ENCODE measurements around the gene GBGT1.
A peak's percentile ranks its signal among the peaks of the same experiment; 100 is the strongest.

The GBGT1 gene

DNA sequence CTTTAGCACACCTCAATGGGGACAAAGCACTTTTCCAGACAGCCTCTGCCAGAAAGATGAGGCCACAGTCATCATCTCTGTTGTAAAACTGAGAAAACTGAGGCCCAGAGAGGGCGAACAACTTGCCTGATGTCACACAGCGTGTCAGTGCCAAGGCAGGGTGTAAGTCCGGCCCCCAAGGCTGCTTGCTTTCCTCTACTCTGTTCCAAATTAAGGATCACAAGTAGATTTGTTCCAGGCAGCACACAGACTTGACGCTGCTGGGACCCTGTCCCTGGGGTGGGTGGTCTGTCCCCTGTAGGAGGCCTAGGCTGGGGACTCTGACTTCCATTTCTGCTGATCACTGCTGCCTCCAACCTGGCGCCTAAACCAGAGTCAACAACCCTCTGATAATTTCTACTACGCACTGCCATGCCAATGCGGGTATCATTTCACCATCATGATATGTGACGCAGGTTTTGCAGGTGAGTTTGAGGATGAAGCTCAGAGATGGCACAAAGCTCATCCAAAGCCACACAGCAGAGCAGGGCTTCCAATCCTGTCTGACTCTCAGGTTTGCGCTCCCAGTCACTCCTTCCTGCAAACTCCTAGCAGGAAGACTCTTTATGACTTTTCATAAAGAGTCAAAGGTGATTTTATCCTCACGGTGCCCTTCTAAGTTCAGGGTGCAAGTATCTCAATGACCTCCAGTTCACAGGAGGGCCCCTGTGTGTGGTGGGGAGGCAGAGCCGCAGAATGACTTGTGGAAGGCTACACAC, 29.1 kb downstream of the GBGT1 start:
- H3K27ac Mint-ChIP-seq = peak overlapping the region; percentile 99
- H3K9me3 Mint-ChIP-seq = no peaks in the 10 kb centered on the region
- peaks cover 13% of the 10 kb centered on the region for H3K36me3 Mint-ChIP-seq (ENCODE audit: low read depth)

DNA sequence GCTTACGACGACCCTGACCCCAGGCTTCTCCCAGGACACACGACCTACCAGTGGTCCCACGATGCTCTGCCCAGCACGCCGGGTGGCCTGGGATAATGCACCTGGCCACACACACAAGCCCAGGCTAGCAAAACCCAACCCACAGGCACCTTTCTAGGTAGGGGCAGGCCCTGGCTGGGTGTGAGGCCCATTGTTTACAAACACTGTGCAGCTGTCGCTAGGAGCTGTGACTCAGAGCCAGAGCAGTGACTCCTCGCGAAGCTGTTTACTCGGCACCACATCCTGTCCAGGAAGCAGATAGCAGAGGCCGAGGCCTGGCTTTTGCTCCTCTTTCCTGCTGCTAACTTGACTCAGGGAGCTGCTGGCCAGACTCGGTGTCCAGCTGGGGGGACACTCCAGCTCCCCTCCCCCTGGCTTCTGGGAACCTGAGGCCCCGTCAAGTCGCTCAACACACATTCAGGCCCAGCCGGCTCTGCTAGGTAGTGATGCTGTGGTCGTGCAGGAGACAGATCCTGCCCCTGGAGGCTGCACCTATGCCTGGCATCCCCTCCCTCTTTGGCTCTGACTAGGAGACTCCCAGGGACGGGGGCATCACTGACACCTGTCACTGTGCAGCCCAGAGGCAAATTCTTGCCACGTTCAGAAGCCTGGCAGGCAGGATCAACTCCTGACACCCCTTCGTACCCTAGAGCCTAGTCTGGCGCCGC, 29.9 kb downstream of the GBGT1 start:
- no peaks in the 10 kb centered on the region for H3K27me3 Mint-ChIP-seq (ENCODE audit: low read depth)
- H3K36me3 Mint-ChIP-seq (ENCODE audit: low read depth) = peaks cover 13% of the 10 kb centered on the region
- no peaks in the 10 kb centered on the region for H3K9me3 Mint-ChIP-seq
- peaks cover 67% of the 10 kb centered on the region for H3K4me1 Mint-ChIP-seq (ENCODE audit: low read depth)
- peak overlapping the region; percentile 61 for H3K4me3 Mint-ChIP-seq
- peak overlapping the region; percentile 99 for H3K27ac Mint-ChIP-seq

More for the DNA sequence above, 29.1 kb downstream of the GBGT1 start:
- no peaks in the 10 kb centered on the region for H3K27me3 Mint-ChIP-seq (ENCODE audit: low read depth)
- H3K4me1 Mint-ChIP-seq (ENCODE audit: low read depth) = peaks cover 68% of the 10 kb centered on the region
- peak overlapping the region; percentile 58 for H3K4me3 Mint-ChIP-seq

DNA sequence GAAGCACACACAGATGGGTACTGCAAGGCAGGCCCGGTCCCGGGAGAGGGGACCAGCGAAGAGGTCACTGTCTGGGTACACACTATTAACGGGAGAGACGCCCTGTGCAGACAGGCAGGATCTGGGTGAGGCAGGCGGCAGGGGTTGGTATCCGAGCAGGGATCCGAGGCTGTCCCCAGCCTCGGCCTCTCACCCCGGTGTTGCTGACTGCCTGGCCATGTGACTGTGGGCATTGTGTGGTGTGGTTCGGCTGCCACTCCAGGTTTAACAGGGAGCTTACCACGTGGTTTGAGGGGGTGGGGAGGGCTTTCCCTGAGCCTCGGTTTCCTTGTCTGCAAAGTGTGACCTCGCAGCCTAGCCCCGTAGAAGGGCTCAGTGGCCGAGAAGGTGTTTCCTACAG, 31.5 kb downstream of the GBGT1 start:
- H3K9me3 Mint-ChIP-seq = no peaks in the 10 kb centered on the region
- H3K27me3 Mint-ChIP-seq (ENCODE audit: low read depth) = no peaks in the 10 kb centered on the region
- peaks cover 62% of the 10 kb centered on the region for H3K4me1 Mint-ChIP-seq (ENCODE audit: low read depth)
- peak overlapping the region; percentile 99 for H3K27ac Mint-ChIP-seq
- peak overlapping the region; percentile 89 for H3K4me3 Mint-ChIP-seq
- H3K36me3 Mint-ChIP-seq (ENCODE audit: low read depth) = peaks cover 17% of the 10 kb centered on the region

DNA sequence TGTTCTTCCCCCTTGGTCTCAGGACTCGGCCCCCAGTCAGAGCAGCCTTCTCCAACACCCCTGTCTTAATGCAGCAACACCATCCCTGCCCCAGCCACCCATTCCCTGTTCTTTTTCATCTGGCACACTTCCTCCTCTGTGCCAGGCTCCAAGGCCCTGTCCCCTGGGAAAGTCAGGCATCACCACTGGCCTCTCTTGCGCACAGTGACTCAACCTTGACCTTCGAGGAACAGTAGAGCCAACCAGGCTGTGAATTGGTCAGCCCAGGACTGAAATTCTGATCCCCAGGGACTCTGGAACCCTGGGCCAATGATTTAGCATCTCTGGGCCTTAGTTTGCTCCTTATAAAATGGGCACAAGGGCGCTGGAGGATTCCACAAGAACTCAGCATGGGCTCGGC, 32.2 kb downstream of the GBGT1 start:
- Mint-ChIP-seq H3K4me3 (peak overlapping the region; percentile 89), H3K36me3 (ENCODE audit: low read depth) (peaks cover 21% of the 10 kb centered on the region), H3K27ac (peak overlapping the region; percentile 99), H3K4me1 (ENCODE audit: low read depth) (peaks cover 58% of the 10 kb centered on the region), H3K27me3 (ENCODE audit: low read depth) (no peaks in the 10 kb centered on the region), H3K9me3 (no peaks in the 10 kb centered on the region)

DNA sequence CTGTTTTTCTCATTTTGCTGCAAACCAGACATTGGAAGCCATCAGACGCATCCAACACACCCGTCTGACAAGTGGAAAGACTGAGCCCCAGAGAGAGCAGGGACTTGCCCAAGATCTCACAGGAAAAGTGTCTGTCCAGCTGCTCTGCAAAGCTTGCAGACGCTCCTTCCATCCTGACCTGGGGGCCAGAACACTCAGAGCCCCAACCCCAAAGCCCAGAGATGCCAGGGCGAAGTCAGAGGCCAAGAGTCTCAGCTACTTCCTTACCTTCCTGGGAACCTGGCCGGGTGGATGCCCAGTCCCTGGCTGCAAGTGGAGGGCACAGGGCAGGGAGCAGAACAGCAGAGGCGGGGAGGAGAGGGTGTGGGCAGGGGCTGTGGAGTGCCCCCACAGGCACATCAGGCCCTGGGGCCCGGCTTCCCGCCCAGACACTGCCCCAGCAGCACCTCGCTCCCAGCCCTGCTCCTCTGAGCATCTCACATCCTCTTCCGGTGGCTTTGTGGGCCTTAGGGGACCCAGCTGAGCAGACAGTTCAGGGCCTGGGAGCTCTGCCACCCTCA, 32.9 kb downstream of the GBGT1 start:
- Mint-ChIP-seq H3K9me3 (no peaks in the 10 kb centered on the region), H3K36me3 (ENCODE audit: low read depth) (peaks cover 19% of the 10 kb centered on the region), H3K27ac (peak overlapping the region; percentile 96), H3K4me3 (peak overlapping the region; percentile 89), H3K4me1 (ENCODE audit: low read depth) (peaks cover 58% of the 10 kb centered on the region), H3K27me3 (ENCODE audit: low read depth) (no peaks in the 10 kb centered on the region)

DNA sequence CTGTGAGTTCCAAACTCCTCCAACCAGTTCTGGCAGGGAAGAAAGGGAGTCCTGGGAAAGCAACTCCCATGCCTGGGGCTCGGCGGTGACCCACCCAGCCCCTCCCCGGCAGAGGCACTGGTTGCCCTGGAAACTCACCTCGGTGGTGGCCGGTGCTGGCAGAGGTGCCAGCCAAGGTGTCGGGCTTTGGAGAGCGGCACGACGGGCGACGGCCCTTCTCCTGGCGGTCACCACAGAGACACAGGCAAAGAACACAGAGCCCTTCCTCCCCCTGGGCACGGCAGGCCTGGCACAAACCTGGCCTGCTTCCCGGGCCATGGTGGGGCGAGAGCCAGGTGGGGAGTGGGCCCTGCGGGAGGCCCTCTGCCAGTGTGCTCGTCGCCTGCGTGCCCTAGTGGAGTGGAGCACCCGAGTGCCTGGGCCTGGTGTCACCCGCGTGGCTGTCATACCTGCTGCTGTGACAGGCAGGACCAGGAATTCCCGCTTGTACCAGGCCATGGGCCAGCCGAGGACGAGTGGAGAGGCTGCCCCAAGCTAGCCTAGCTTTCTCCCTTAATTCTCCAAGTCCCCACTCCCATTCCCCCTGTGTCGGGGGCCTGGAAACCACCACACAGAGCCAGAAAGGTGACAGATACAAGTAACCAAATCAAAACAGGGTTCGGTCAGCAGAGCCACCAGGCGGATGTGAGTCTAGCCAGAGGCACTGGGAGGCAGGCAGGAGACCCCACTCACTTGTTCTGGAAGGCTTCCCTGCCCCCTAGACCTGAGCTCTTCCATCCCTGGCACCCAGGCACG, 34.5 kb downstream of the GBGT1 start:
- Mint-ChIP-seq H3K4me1 (ENCODE audit: low read depth) (peaks cover 51% of the 10 kb centered on the region), H3K27ac (peak overlapping the region; percentile 68), H3K36me3 (ENCODE audit: low read depth) (peaks cover 18% of the 10 kb centered on the region), H3K4me3 (peak overlapping the region; percentile 89), H3K27me3 (ENCODE audit: low read depth) (no peaks in the 10 kb centered on the region), H3K9me3 (no peaks in the 10 kb centered on the region)

DNA sequence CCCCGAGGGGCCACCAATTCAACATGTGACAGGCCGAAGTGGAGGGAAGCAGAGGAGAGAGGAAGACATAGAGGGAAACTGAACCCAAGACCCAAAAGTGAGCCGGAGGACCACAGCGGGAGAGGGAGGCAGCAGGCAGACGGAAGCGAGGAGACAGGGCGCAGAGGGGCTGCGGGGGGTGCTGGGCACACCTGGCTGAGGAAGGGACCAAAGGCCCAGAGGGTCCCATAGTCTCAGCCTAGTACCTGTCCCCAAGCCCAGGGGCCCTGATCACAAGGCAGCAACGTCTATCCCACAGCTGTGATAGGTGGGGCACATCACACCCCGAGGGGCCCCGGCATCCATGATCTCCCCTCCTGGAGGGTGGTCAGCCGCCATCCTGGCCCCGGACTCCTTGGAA, 35.6 kb downstream of the GBGT1 start:
- Mint-ChIP-seq H3K27ac (peak overlapping the region; percentile 42), H3K36me3 (ENCODE audit: low read depth) (peaks cover 22% of the 10 kb centered on the region), H3K4me3 (peak overlapping the region; percentile 59), H3K9me3 (no peaks in the 10 kb centered on the region), H3K27me3 (ENCODE audit: low read depth) (no peaks in the 10 kb centered on the region), H3K4me1 (ENCODE audit: low read depth) (peaks cover 54% of the 10 kb centered on the region)

DNA sequence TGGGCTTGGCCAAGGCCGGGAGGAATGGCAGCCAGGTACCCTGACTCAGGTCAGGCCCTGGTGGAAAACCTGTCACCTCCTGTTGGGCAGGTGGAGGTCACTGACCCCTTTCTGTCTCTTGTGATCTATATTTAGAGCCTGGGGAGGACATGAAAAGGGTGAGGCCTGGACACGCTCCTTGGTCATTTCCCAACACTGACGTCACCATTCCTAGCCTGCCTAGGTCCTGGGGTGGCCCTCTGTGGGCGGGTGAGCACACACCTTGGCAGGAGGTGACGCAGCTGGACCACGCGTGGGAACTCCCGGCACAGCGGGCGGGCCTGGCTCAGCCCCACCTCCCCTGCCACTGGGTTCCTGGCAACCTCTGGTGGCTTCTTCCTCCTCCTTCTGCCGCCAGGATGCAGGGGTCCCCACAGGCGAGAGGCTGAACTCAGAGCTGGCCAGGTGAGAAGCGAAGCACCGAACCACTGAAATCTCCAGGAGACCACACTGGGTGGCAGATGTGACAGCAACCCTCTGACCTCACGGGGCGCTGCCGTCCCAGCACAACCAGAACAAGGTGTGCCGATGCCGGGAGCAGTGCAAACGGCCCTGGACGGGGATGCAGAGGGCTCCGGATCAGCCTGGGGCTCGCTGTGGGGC, 36.3 kb downstream of the GBGT1 start:
- Mint-ChIP-seq H3K27ac (no peak overlapping the region), H3K36me3 (ENCODE audit: low read depth) (peaks cover 22% of the 10 kb centered on the region), H3K27me3 (ENCODE audit: low read depth) (no peaks in the 10 kb centered on the region), H3K4me3 (peak overlapping the region; percentile 59), H3K4me1 (ENCODE audit: low read depth) (peaks cover 53% of the 10 kb centered on the region), H3K9me3 (no peaks in the 10 kb centered on the region)

DNA sequence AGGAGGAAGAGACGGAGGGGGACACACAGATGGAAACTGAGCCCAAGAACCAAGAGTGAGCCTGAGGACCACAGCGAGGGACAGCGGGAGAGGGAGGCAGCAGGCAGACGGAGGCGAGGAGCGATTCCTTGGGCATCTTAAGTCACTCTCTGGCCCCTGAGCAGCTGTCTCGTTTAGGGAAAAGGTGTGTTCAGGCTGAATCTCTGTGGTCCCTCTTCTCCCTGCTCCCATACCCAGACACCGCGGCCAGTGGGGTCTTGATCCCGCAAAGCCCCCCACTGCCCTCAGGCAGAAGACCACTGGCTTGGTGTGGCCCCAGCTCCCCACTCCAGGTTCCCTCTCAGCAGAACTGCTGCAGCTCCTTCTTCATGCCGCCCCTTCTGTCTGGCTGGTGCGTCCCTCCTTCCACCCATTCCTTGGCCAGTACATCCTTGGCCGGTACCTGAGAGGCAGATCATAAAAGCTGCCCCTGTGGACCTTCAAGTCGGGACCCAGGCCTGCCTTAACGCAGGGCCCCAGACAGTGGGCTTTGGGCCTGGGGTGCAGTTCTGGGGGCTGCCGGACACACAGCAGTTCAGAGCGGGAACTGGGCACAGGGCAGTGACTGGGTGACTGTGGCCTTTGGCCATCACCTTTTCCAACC, 36.9 kb downstream of the GBGT1 start:
- Mint-ChIP-seq H3K9me3 (no peaks in the 10 kb centered on the region), H3K27me3 (ENCODE audit: low read depth) (no peaks in the 10 kb centered on the region), H3K4me3 (peak overlapping the region; percentile 39), H3K36me3 (ENCODE audit: low read depth) (peaks cover 22% of the 10 kb centered on the region), H3K4me1 (ENCODE audit: low read depth) (peaks cover 54% of the 10 kb centered on the region), H3K27ac (peak overlapping the region; percentile 67)

DNA sequence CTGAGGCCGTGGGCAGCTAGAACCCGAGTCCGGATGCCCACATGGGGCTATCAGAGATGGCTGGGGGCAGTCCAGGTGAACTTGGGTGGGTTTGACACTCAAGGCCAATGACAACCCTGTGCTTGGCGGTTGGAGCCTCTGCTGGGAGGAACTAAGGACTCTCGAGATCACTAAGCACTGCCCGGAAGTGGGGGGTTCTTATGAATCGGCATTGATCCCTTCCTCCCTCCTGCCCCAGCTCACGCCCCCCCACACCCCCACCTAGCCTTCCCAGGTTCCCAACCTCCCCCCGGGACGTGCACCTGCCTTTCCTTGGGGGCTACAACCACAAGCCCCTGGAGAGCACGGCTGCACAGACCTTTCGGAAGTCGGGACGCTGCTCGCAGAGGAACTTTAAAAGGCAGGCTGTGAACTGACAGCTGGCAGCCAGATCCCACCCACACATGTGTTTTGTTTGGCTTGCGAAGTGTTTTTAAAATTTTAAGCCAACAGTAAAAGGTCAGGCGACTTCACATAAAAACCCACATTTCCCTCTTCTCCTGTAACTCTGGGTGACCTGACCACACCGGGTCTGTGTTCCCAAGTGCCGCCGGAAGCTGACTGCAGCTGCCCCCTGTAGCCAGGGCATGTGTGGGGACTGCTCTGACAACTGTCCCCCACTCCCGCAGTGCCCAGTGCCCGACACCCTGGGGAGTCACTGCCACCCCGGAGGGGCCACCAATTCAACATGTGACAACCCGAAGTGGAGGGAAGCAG, 37.6 kb downstream of the GBGT1 start:
- H3K36me3 Mint-ChIP-seq (ENCODE audit: low read depth) = peaks cover 22% of the 10 kb centered on the region
- no peaks in the 10 kb centered on the region for H3K9me3 Mint-ChIP-seq

DNA sequence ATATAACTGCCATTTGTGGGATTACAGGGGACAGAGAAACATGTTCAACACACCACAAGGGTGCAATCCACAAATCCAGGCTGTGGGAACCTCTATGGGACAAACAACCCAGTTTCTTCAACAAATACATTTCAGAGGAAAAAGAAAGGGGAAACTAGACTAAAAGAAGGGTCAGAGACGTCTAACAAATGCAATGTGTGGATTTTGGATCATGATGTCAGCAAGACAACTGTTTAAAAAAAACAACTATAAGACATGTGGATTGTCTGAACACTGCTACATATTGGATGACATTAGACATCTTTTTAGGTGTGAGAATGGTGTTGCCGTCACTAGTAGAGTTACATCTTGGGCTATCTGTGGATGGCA, 38.8 kb downstream of the GBGT1 start:
- H3K36me3 Mint-ChIP-seq (ENCODE audit: low read depth) = peaks cover 16% of the 10 kb centered on the region
- H3K27me3 Mint-ChIP-seq (ENCODE audit: low read depth) = no peaks in the 10 kb centered on the region
- H3K9me3 Mint-ChIP-seq = no peaks in the 10 kb centered on the region

More for the DNA sequence above, 37.6 kb downstream of the GBGT1 start:
- peak overlapping the region; percentile 67 for H3K27ac Mint-ChIP-seq
- H3K4me3 Mint-ChIP-seq = peak overlapping the region; percentile 39
- H3K4me1 Mint-ChIP-seq (ENCODE audit: low read depth) = peaks cover 53% of the 10 kb centered on the region
- H3K27me3 Mint-ChIP-seq (ENCODE audit: low read depth) = no peaks in the 10 kb centered on the region

DNA sequence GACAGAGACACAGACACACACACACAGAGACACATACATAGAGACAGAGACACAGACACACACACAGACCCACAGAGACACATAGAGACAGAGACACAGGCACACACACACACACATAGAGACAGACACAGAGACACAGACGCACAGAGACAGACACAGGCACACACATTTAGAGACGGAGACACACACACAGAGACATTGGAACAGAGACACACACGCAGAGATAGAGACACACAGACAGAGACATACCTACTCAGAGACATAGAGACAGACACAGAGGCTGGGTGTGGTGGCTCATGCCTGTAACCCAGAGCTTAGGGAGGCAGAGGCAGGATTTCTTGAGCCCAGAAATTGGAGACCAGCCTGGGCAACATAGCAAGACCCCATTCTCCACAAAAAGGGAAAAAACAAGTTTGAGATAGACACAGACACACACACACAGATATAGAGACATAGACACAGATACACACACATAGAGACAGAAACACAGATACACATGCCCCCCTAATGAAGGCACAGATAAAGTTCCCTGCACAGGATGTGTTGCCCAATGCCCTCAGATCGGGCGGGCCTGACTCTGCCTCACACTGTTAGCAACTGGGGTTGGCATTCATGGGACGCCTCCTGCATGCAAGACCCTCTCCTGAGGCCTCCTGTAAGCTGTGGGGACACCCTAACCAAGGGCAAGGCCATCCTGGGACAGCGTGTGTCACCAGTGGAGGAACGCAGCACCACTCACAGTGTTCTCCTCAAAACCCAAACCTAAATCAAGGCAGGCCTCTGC, 39.4 kb downstream of the GBGT1 start:
- peaks cover 47% of the 10 kb centered on the region for H3K4me1 Mint-ChIP-seq (ENCODE audit: low read depth)
- H3K27ac Mint-ChIP-seq = peak overlapping the region; percentile 58
- H3K4me3 Mint-ChIP-seq = peak overlapping the region; percentile 5
- H3K36me3 Mint-ChIP-seq (ENCODE audit: low read depth) = peaks cover 16% of the 10 kb centered on the region
- H3K27me3 Mint-ChIP-seq (ENCODE audit: low read depth) = no peaks in the 10 kb centered on the region
- H3K9me3 Mint-ChIP-seq = no peaks in the 10 kb centered on the region

More for the DNA sequence above, 38.8 kb downstream of the GBGT1 start:
- Mint-ChIP-seq H3K27ac (peak overlapping the region; percentile 46), H3K4me1 (ENCODE audit: low read depth) (peaks cover 51% of the 10 kb centered on the region), H3K4me3 (no peak overlapping the region)

Data from T-helper 1 cell treated with Interleukin-12 subunit alpha and Interleukin-12 subunit beta and Interleukin-4 antibody, amounts not matched to agents 30 μg/mL and 1 μg/mL, for 36 hours (primary cell).